SU-DHL-6 (cell line): ENCODE measurements around the gene MAGEC3.

Experiments
- H2AFZ ChIP-seq: fragments of 200-600 bp; sonication (generic); 2 replicates; pipeline ENCODE4 v1.6.1; 2014; ENCODE audit warnings: low read depth, mild to moderate bottlenecking, moderate library complexity, mixed read lengths, antibody characterized with exemption, low read length; ENCODE audit not compliant: severe bottlenecking
- H3F3A ChIP-seq: fragments of 200-600 bp; shearing (Covaris generic); 2 replicates; pipeline ENCODE4 v1.6.0; 2016; ENCODE audit warnings: antibody characterized with exemption, mild to moderate bottlenecking; ENCODE audit not compliant: insufficient read depth
- H3K27ac ChIP-seq: fragments of 200-600 bp; sonication (generic); 2 replicates; pipeline ENCODE4 v1.5.1; 2016; ENCODE audit warnings: low read depth, mild to moderate bottlenecking, low read length, moderate library complexity, mixed read lengths
- H3K27me3 ChIP-seq: fragments of 200-600 bp; sonication (generic), shearing (Covaris generic); 2 replicates; pipeline ENCODE4 v1.6.0; 2014; ENCODE audit warnings: mild to moderate bottlenecking, low read length
- H3K36me3 ChIP-seq: fragments of 200-600 bp; sonication (generic); 2 replicates; pipeline ENCODE4 v1.6.1; 2014; ENCODE audit warnings: mild to moderate bottlenecking, low read length, mixed read lengths
- H3K4me2 ChIP-seq: fragments of 300-600, 200-600 bp; shearing (Covaris generic), sonication (generic); 2 replicates; pipeline ENCODE4 v1.6.0; 2014; ENCODE audit warnings: low read length, low read depth, mild to moderate bottlenecking; ENCODE audit not compliant: poor library complexity, severe bottlenecking
- H3K4me3 ChIP-seq: fragments of 200-600 bp; sonication (generic); 2 replicates; pipeline ENCODE4 v1.5.1; 2014; ENCODE audit warnings: antibody characterized with exemption, low read length, mild to moderate bottlenecking, mixed read lengths; ENCODE audit not compliant: insufficient read depth, poor library complexity, severe bottlenecking
- H3K79me2 ChIP-seq: fragments of 200-600 bp; sonication (generic); 2 replicates; pipeline ENCODE4 v1.6.1; 2014; ENCODE audit warnings: mild to moderate bottlenecking, low read length, moderate library complexity; ENCODE audit not compliant: insufficient read depth
- H3K9ac ChIP-seq: fragments of 200-600 bp; sonication (generic); 2 replicates; pipeline ENCODE4 v1.7.0; 2014; ENCODE audit warnings: mild to moderate bottlenecking, low read length
- H3K9me2 ChIP-seq: fragments of 200-600 bp; sonication (generic); replicated peaks from 2 replicates; pipeline ENCODE4 v1.6.1; 2014; ENCODE audit warnings: low read length; ENCODE audit not compliant: insufficient read depth
- H3K9me3 ChIP-seq: fragments of 200-600 bp; sonication (generic); 2 replicates; pipeline ENCODE4 v1.6.1; 2014; ENCODE audit warnings: low read length, mixed read lengths; ENCODE audit not compliant: insufficient read depth
- H4K20me1 ChIP-seq: fragments of 200-600 bp; sonication (generic); 2 replicates; pipeline ENCODE4 v1.6.1; 2014; ENCODE audit warnings: low read depth, mild to moderate bottlenecking, antibody characterized with exemption, low read length, moderate library complexity, mixed read lengths
- CTCF ChIP-seq: fragments of 200-600 bp; sonication (generic); IDR thresholded peaks from one replicate; pipeline ENCODE4 v1.5.1; 2017; ENCODE audit warnings: antibody characterized with exemption, mild to moderate bottlenecking, low read length, moderate library complexity; ENCODE audit not compliant: insufficient read depth, poor library complexity, severe bottlenecking
- EZH2phosphoT487 ChIP-seq: fragments of 200-600 bp; sonication (generic), shearing (Covaris generic); conservative IDR thresholded peaks from 2 replicates; pipeline ENCODE4 v1.6.1; 2018; ENCODE audit warnings: mild to moderate bottlenecking, antibody characterized with exemption, low read length, moderate library complexity, mixed read lengths

The MAGEC3 gene

DNA sequence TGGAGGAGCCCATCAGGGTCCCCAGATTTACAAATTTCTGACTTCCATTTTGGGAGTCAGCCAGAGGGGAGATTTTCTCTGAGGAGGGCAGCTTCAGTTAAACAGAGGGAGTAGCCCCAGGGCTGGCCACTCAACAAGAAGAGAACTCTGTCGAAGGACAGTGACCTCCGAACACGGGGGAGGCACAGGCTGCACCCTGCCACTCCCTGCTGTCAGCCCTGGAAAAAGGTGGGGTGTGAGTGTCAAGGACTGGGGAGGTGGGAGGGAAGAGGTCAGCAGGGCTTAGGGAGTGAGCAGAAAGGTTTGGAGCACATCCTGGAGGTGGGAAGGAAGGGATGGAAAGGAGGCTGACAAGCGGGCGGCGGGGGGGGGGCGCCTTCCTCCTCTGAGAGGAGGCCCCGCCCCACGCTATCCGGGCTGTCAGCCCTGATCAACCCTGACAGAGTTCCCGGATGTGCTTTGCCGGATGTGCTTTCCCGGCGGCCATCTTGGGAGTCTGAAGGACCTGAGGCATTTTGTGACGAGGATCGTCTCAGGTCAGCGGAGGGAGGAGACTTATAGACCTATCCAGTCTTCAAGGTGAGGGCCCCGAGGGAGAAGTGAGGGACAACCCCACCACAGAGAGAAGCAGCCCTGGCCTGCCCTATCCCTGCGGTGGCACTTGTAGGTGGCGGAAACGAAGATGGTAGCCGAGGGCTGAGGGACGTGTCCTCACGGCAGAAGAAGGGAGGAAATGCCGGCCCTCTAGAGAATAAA is 65.5 kb downstream of the MAGEC3 start, which contains the start of gene MAGEC1:
MAGEC1 (plus strand) TSS at position 495 of the 756 bp plus-strand sequence. CDS start 1,179 bp downstream, outside the sequence.
- H3F3A ChIP-seq, result no peaks in the 10 kb centered on the region
- H3K9me2 ChIP-seq, result no peaks in the 10 kb centered on the region
- TF ChIP-seq CTCF (no peak), EZH2phosphoT487 (no peak)
- H3K79me2 ChIP-seq, result no peaks in the 10 kb centered on the region
- H3K27ac ChIP-seq, result no peak within 1 kb of the TSS
- H3K4me3 ChIP-seq, result no peak within 1 kb of the TSS
- H3K27me3 ChIP-seq, result no peaks in the 10 kb centered on the region
- no peak within 1 kb of the TSS for H3K9ac ChIP-seq
- H4K20me1 ChIP-seq, result no peaks in the 10 kb centered on the region
- no peaks in the 10 kb centered on the region for H3K36me3 ChIP-seq
- no peak within 1 kb of the TSS for H3K4me2 ChIP-seq
- no peak within 1 kb of the TSS for H2AFZ ChIP-seq
- no peaks in the 10 kb centered on the region for H3K9me3 ChIP-seq

DNA sequence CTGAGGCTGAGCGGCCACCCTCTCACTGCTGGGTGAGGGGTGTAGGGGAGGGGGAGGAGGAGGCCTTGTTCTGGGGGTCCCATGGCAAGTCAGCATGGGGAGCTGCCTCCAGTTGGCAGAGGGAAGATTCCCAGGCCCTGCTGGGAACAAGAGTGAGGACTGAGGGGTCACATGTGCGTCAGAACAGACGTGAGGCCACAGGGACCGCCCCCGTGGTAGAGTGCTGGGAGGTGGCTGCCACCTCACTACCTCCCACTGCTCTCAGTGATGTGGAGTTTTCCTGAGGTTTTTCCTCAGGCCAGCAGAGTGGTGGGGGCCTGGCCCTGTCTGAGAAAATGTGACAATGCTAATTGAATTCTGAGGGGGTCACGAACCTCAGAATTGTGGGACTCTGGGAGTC is 66.1 kb downstream of the MAGEC3 start:
- no peak overlapping the region for H3K9ac ChIP-seq
- TF ChIP-seq CTCF (no peak), EZH2phosphoT487 (no peak)
- H3F3A ChIP-seq, result no peaks in the 10 kb centered on the region
- H3K9me3 ChIP-seq, result no peaks in the 10 kb centered on the region
- no peaks in the 10 kb centered on the region for H3K79me2 ChIP-seq
- no peak overlapping the region for H3K4me3 ChIP-seq
- no peaks in the 10 kb centered on the region for H3K36me3 ChIP-seq
- no peaks in the 10 kb centered on the region for H3K9me2 ChIP-seq
- H3K27ac ChIP-seq, result no peak overlapping the region
- H3K4me2 ChIP-seq, result no peak overlapping the region
- H2AFZ ChIP-seq, result no peak overlapping the region
- no peaks in the 10 kb centered on the region for H3K27me3 ChIP-seq
- H4K20me1 ChIP-seq, result no peaks in the 10 kb centered on the region

GRCh38 chrX:141917801-141918200 is 79.7 kb downstream of the MAGEC3 start:
- Histone ChIP-seq H3K9ac (no peak overlapping the region), H3K4me3 (no peak overlapping the region), H3K9me2 (no peaks in the 10 kb centered on the region), H3K79me2 (no peaks in the 10 kb centered on the region), H3K4me2 (no peak overlapping the region), H3F3A (no peaks in the 10 kb centered on the region), H3K27ac (no peak overlapping the region), H2AFZ (no peak overlapping the region), H3K36me3 (no peaks in the 10 kb centered on the region), H3K27me3 (no peaks in the 10 kb centered on the region), H4K20me1 (no peaks in the 10 kb centered on the region), H3K9me3 (no peaks in the 10 kb centered on the region)
- TF ChIP-seq CTCF, result no peak
- no peak for TF ChIP-seq EZH2phosphoT487
